GM12878 (cell line): Measurements from ENCODE around the gene GINS2. TPM values are rescaled to one million over a fixed set of nuclear protein-coding genes. Genes with fewer than 3 reads are reported as not detected.

ENCODE experiments used
- ATAC-seq: fragments of 200-7000 bp; cut with Tn5 transposase; 3 replicates; pipeline ENCODE4 v1.9.1; 2020; ENCODE audit warnings: mild to moderate bottlenecking, moderate library complexity
- BruUV-seq: library from RNA; stranded (reverse); fragments of 400-500 nt; replicated peaks from 2 replicates; lab custom pipeline; 2021; lab: Mats Ljungman, UMichigan
- CTCF ChIA-PET: fragments of 300-600 bp; sonication (Branson Sonifier 250); formaldehyde crosslinking; extraction: SDS; loops from one replicate; lab custom pipeline; 2021; ENCODE audit warnings: inconsistent platforms; lab: Yijun Ruan, JAX
- POLR2A ChIA-PET: fragments of 350-600 bp; formaldehyde crosslinking; extraction: SDS; loops from one replicate; lab custom pipeline; 2021; ENCODE audit warnings: inconsistent platforms; lab: Charles Lee
- RAD21 ChIA-PET: fragments of 300-600 bp; sonication (Branson Sonifier 250); formaldehyde crosslinking; loops from one replicate; lab custom pipeline; 2023; ENCODE audit warnings: antibody characterized with exemption; ENCODE audit not compliant: unreplicated experiment; lab: Charles Lee
- SMC1A ChIA-PET: fragments of 300-600 bp; sonication (Branson Sonifier 250); formaldehyde crosslinking; loops from one replicate; lab custom pipeline; 2023; ENCODE audit not compliant: unreplicated experiment, uncharacterized antibody; lab: Charles Lee
- DNase-seq: peaks from one replicate; pipeline ENCODE4 v3.0.0-alpha.2; 2011; ENCODE audit warnings: low read depth, low spot score
- FAIRE-seq: peaks from 3 replicates; lab custom pipeline; 2011; peaks lifted over from hg19 to GRCh38; lab: Jason Lieb, UNC
- H2AFZ ChIP-seq: 2 replicates; pipeline ENCODE4 v1.6.0; 2011; ENCODE audit warnings: low read depth, low read length, control low read depth; ENCODE audit not compliant: control insufficient read depth
- H3K27ac ChIP-seq: 2 replicates; pipeline ENCODE4 v1.5.1; 2011; ENCODE audit warnings: control low read depth; ENCODE audit not compliant: control insufficient read depth, insufficient read depth
- H3K27me3 ChIP-seq, 2 experiments: replicated peaks in 1 of 2; 2 replicates each; pipeline versions ENCODE4 v1.6.0 to v1.6.1; 2011; ENCODE audit warnings: low read length in 1 of 2; ENCODE audit not compliant: control insufficient read depth in 2 of 2, insufficient read depth in 2 of 2
- H3K36me3 ChIP-seq, 2 experiments: 2 replicates each; pipeline ENCODE4 v1.5.1; 2011; ENCODE audit warnings: low read length in 1 of 2; ENCODE audit not compliant: control insufficient read depth in 2 of 2, insufficient read depth in 2 of 2
- H3K4me1 ChIP-seq: 2 replicates; pipeline ENCODE4 v1.6.1; 2011; ENCODE audit warnings: mild to moderate bottlenecking, low read length, moderate library complexity, mixed read lengths; ENCODE audit not compliant: control insufficient read depth, insufficient read depth
- H3K4me2 ChIP-seq: 2 replicates; pipeline ENCODE4 v1.6.0; 2011; ENCODE audit warnings: control low read depth; ENCODE audit not compliant: control insufficient read depth, insufficient read depth
- H3K4me3 ChIP-seq: fragments of 200-600 bp; sonication (generic); 2 replicates; pipeline ENCODE4 v1.5.1; 2016
- H3K79me2 ChIP-seq: 2 replicates; pipeline ENCODE4 v1.6.0; 2011; ENCODE audit warnings: low read length; ENCODE audit not compliant: control insufficient read depth, insufficient read depth
- H3K9ac ChIP-seq: 2 replicates; pipeline ENCODE4 v1.8.0; 2011; ENCODE audit warnings: low read length, control low read depth, mixed read lengths; ENCODE audit not compliant: control insufficient read depth, insufficient read depth
- H3K9me3 ChIP-seq: replicated peaks from 3 replicates; pipeline ENCODE4 v1.5.1; 2011; ENCODE audit warnings: mild to moderate bottlenecking, low read length; ENCODE audit not compliant: control insufficient read depth, insufficient read depth
- H4K20me1 ChIP-seq: 2 replicates; pipeline ENCODE4 v1.6.0; 2011; ENCODE audit not compliant: control insufficient read depth, insufficient read depth
- CBX5 ChIP-seq: sonication (generic); IDR thresholded peaks from 2 replicates; pipeline ENCODE4 v1.6.1; 2016; ENCODE audit warnings: low read depth, moderate library complexity, mild to moderate bottlenecking, inconsistent platforms
- CHD4 ChIP-seq: fragments of 200-600 bp; sonication (generic); IDR thresholded peaks from 2 replicates; pipeline ENCODE4 v1.6.1; 2016; ENCODE audit warnings: mild to moderate bottlenecking
- FOXM1 ChIP-seq: IDR thresholded peaks from 2 replicates; pipeline ENCODE4 v1.6.1; 2012; ENCODE audit warnings: low read depth, mild to moderate bottlenecking, inconsistent platforms, low read length, moderate library complexity
- RAD21 ChIP-seq: IDR thresholded peaks from 2 replicates; pipeline ENCODE4 v1.6.1; 2011; ENCODE audit warnings: mild to moderate bottlenecking, low read depth, low read length, moderate library complexity; ENCODE audit not compliant: insufficient read depth
- WGBS: methylation state at CpG from one replicate; pipeline ENCODE4 v1.1.6; 2016; ENCODE audit warnings: low lambda C conversion rate; ENCODE audit not compliant: insufficient replicate concordance, insufficient coverage; ENCODE audit errors: missing lambda C conversion rate; 5-methylcytosine and 5-hydroxymethylcytosine counted together
- in situ Hi-C: fragments of 300-500 bp; cut with MboI; formaldehyde crosslinking; loops from 9 replicates; pipeline ENCODE4 v1.14.3; 2018; ENCODE audit warnings: mixed read lengths
- intact Hi-C: fragments of 100-400 bp; cut with micrococcal nuclease; formaldehyde crosslinking; loops from one replicate; pipeline ENCODE4 v1.14.2; 2022; ENCODE audit not compliant: unreplicated experiment
- polyA plus RNA-seq, 11 experiments: library from polyadenylated mRNA; depleted of rRNA in 4 of 11; unstranded in 6 of 11; stranded (reverse) in 5 of 11; fragments of >200 nt; fragmentation: Nextera tagmentation in 4 of 11; fragmentation: Illumina TruSeq in 1 of 11; extraction: Ambion mirVana in 4 of 11; extraction: Trizol in 1 of 11; gene quantifications; 1 replicate in 1 of 11; 2 replicates in 10 of 11; pipeline versions ENCODE4 v1.2.1 to v1.2.3, GENCODE V29; 2011 to 2016; ENCODE audit warnings: inconsistent platforms in 2 of 11, missing spikeins in 2 of 11, low read depth in 1 of 11
- total RNA-seq, 4 experiments: library from RNA; depleted of rRNA in 3 of 4; stranded (reverse); fragments of >200 nt in 3 of 4; fragmentation: Illumina TruSeq in 1 of 4; extraction: Trizol in 1 of 4; gene quantifications; 2 replicates each; pipeline versions ENCODE4 v1.2.1 to v1.2.3, GENCODE V29; 2013 to 2021

Gene GINS2
- total and polyA plus RNA-seq, 10 of the 15 experiments (the other 5 are each of a cell fraction or from before 2014, with no cell fraction given) = 42.7 to 90.8 (median 57.0) TPM

GRCh38 chr16:85699628-85700027 lies 10.9 kb upstream of the GINS2 start:
- CTCF ChIA-PET = no interaction called here
- H3K27me3 ChIP-seq = peaks cover 1 to 2% of the 10 kb centered on the region in 2 experiments; a peak in 3 of 4 replicates
- RAD21 ChIA-PET = no interaction called here
- H3K79me2 ChIP-seq = no peaks in the 10 kb centered on the region
- H3K4me2 ChIP-seq = no peak overlapping the region
- H4K20me1 ChIP-seq = no peaks in the 10 kb centered on the region
- H2AFZ ChIP-seq = no peak overlapping the region
- FAIRE-seq = no peak
- ATAC-seq = no peak
- POLR2A ChIA-PET = no interaction called here
- H3K4me3 ChIP-seq = no peak overlapping the region
- BruUV-seq = no TSS peak
- WGBS = 45% methylated on average over 7 of the region's 7 CpGs
- H3K9me3 ChIP-seq = no peaks in the 10 kb centered on the region
- no peak overlapping the region for H3K27ac ChIP-seq
- no peaks in the 10 kb centered on the region for H3K4me1 ChIP-seq
- H3K9ac ChIP-seq = no peak overlapping the region
- SMC1A ChIA-PET = interaction anchor here (0.7 kb wide), 1 partner anchor 36 kb away, joined by 3 read pairs; no protein-coding TSS in a partner anchor
- in situ Hi-C loops (no loop called here), intact Hi-C loops (no loop called here)
- no peak for DNase-seq
- H3K36me3 ChIP-seq = no peaks in the 10 kb centered on the region
- no peak for TF ChIP-seq CHD4
- TF ChIP-seq, all 136 proteins: peak for 0

GRCh38 chr16:85698935-85699558 lies 10.3 kb upstream of the GINS2 start:
- CTCF ChIA-PET = no interaction called here
- no peaks in the 10 kb centered on the region for H4K20me1 ChIP-seq
- FAIRE-seq = no peak
- SMC1A ChIA-PET = no interaction called here
- H3K9ac ChIP-seq = no peak overlapping the region
- in situ Hi-C loops (no loop called here), intact Hi-C loops (no loop called here)
- H3K4me3 ChIP-seq = no peak overlapping the region
- DNase-seq = no peak
- no peaks in the 10 kb centered on the region for H3K4me1 ChIP-seq
- no peak for TF ChIP-seq CBX5
- no peak for TF ChIP-seq RAD21
- no peak for TF ChIP-seq FOXM1
- H3K36me3 ChIP-seq = no peaks in the 10 kb centered on the region
- no peaks in the 10 kb centered on the region for H3K79me2 ChIP-seq
- RAD21 ChIA-PET = no interaction called here
- no peak overlapping the region for H3K4me2 ChIP-seq
- BruUV-seq = no TSS peak
- peaks cover 1 to 2% of the 10 kb centered on the region in 2 experiments; a peak in 3 of 4 replicates for H3K27me3 ChIP-seq
- no peak for ATAC-seq
- WGBS = 47% methylated on average over 12 of the region's 12 CpGs
- POLR2A ChIA-PET = no interaction called here
- no peak overlapping the region for H3K27ac ChIP-seq
- no peak overlapping the region for H2AFZ ChIP-seq
- no peaks in the 10 kb centered on the region for H3K9me3 ChIP-seq
